ENCODE results near the gene RAB11FIP4. TPM values are rescaled to one million over a fixed set of nuclear protein-coding genes. Genes with fewer than 3 reads are reported as not detected.

Gene RAB11FIP4
- polyA plus RNA-seq, 1 of the 3 experiments (the other 2 are of a cell fraction) = 9.4 TPM

GRCh38 chr17:31521632-31522283, 130.3 kb downstream of the RAB11FIP4 start:
- CTCF ChIA-PET = interaction anchor here (1.0 to 7.4 kb wide), 11 partner anchors 12 to 321 kb away, joined by 3 to 127 read pairs (median 5); partner anchors contain the start of gene RAB11FIP4
- no peak for TF ChIP-seq SIN3A (IDR thresholded peaks at IDR 0.05; ENCODE audit: borderline replicate concordance, low read depth, low read length)
- TF ChIP-seq TEAD4 (IDR thresholded peaks at IDR 0.05; ENCODE audit: borderline replicate concordance, insufficient read depth) = no peak
- no peak for TF ChIP-seq RFX5 (IDR thresholded peaks at IDR 0.05; ENCODE audit: low read length)
- no peak for TF ChIP-seq USF1 (IDR thresholded peaks at IDR 0.05; ENCODE audit: borderline replicate concordance, low read depth)
- no peak for TF ChIP-seq ZBTB33 (IDR thresholded peaks at IDR 0.05; ENCODE audit: borderline replicate concordance, low read depth)
- no peak for TF ChIP-seq SMC3 (IDR thresholded peaks at IDR 0.05; ENCODE audit: low read depth, low read length)
- no peak for TF ChIP-seq CTCF (IDR thresholded peaks at IDR 0.05)
- TF ChIP-seq MXI1 (IDR thresholded peaks at IDR 0.05; ENCODE audit: low read depth, low read length) = no peak
- TF ChIP-seq EZH2phosphoT487 (IDR thresholded peaks at IDR 0.05; ENCODE audit: borderline replicate concordance, low read depth) = no peak

More at GRCh38 chr17:31521632-31522283, 130.3 kb downstream of the RAB11FIP4 start:
- Histone ChIP-seq H2AFZ (ENCODE audit: low read depth) (no peak overlapping the region), H3K4me2 (no peak overlapping the region), H3K4me1 (ENCODE audit: control insufficient read depth in 1 of 2, insufficient read depth in 2 of 2, low read depth in 1 of 2, low read length in 1 of 2) (peaks cover 0 to 5% of the 10 kb centered on the region in 2 experiments; a peak in 1 of 4 replicates), H3K36me3 (replicated peaks in 1 of 2; ENCODE audit: control insufficient read depth in 1 of 2, insufficient read depth in 2 of 2, low read length in 1 of 2) (no peaks in the 10 kb centered on the region), H3K4me3 (ENCODE audit: low read depth in 2 of 2, low read length in 1 of 2) (no peak overlapping the region), H3F3A (replicated peaks; ENCODE audit: insufficient read depth) (no peaks in the 10 kb centered on the region), H3K9me2 (no peaks in the 10 kb centered on the region), H3K27me3 (ENCODE audit: insufficient read depth) (no peaks in the 10 kb centered on the region), H3K27ac (ENCODE audit: low read depth in 2 of 2, low read length in 1 of 2) (no peak overlapping the region; a peak in 1 of 4 replicates), H3K9me3 (no peaks in the 10 kb centered on the region), H3K9ac (no peak overlapping the region), H4K20me1 (ENCODE audit: insufficient read depth) (no peaks in the 10 kb centered on the region), H3K79me2 (ENCODE audit: insufficient read depth) (no peaks in the 10 kb centered on the region)
- no peak for DNase-seq
- WGBS (ENCODE audit: low lambda C conversion rate) = 93% methylated on average over 13 of the region's 13 CpGs
- POLR2A ChIA-PET = interaction anchor here (1.6 kb wide), 1 partner anchor 11 kb away, joined by 6 read pairs; no protein-coding TSS in a partner anchor
